WTC11 (cell line): ENCODE measurements around the gene LHFPL4. TPM values are rescaled to one million over a fixed set of nuclear protein-coding genes. Genes with fewer than 3 reads are reported as not detected.

Experiments used
- ATAC-seq: fragments of 200-7000 bp; cut with Tn5 transposase; 2 replicates; pipeline ENCODE4 v1.10.0; 2021; ENCODE audit warnings: mild to moderate bottlenecking, moderate library complexity
- CTCF ChIA-PET: fragments of 300-600 bp; sonication (Branson Sonifier 250); formaldehyde crosslinking; loops from one replicate; lab custom pipeline; 2021; ENCODE audit warnings: antibody characterized with exemption; lab: Charles Lee
- POLR2A ChIA-PET: fragments of 350-600 bp; sonication (Branson Sonifier 250); formaldehyde crosslinking; loops from one replicate; lab custom pipeline; 2021; ENCODE audit warnings: antibody characterized with exemption; lab: Charles Lee
- DNase-seq: peaks from one replicate; pipeline ENCODE4 v3.0.0; 2021; ENCODE audit warnings: low spot score
- H3K27ac Mint-ChIP-seq: 2 replicates; pipeline ENCODE4 v1.8.0; 2021; ENCODE audit warnings: mixed read lengths
- H3K27me3 Mint-ChIP-seq: 2 replicates; pipeline ENCODE4 v1.8.0; 2021; ENCODE audit warnings: low read depth, mild to moderate bottlenecking, moderate library complexity, mixed read lengths
- H3K36me3 Mint-ChIP-seq: 2 replicates; pipeline ENCODE4 v1.8.0; 2021; ENCODE audit warnings: mixed read lengths
- H3K4me1 Mint-ChIP-seq: 2 replicates; pipeline ENCODE4 v1.8.0; 2022; ENCODE audit warnings: mixed read lengths
- H3K4me3 Mint-ChIP-seq: 2 replicates; pipeline ENCODE4 v1.8.0; 2021; ENCODE audit warnings: mild to moderate bottlenecking, moderate library complexity, mixed read lengths
- H3K9me3 Mint-ChIP-seq: 2 replicates; pipeline ENCODE4 v1.8.0; 2021; ENCODE audit warnings: mixed read lengths
- ATF3 ChIP-seq: sonication (generic); formaldehyde crosslinking; conservative IDR thresholded peaks from 2 replicates; pipeline ENCODE4 v1.8.1; 2022; ENCODE audit warnings: mild to moderate bottlenecking, missing genetic modification reagents
- CREM ChIP-seq: sonication (generic); formaldehyde crosslinking; IDR thresholded peaks from 2 replicates; pipeline ENCODE4 v1.8.1; 2022; ENCODE audit warnings: mild to moderate bottlenecking, missing genetic modification reagents, moderate library complexity
- CTCF ChIP-seq: fragments of 200-600 bp; IDR thresholded peaks from 2 replicates; pipeline ENCODE4 v1.8.0; 2022; ENCODE audit warnings: antibody characterized with exemption
- ERG ChIP-seq: fragments of 250-450 bp; sonication (Bioruptor Pico); IDR thresholded peaks from 2 replicates; pipeline ENCODE4 v1.8.0; 2021; ENCODE audit warnings: mild to moderate bottlenecking
- ETV6 ChIP-seq: sonication (generic); formaldehyde crosslinking; IDR thresholded peaks from 2 replicates; pipeline ENCODE4 v1.8.1; 2022; ENCODE audit warnings: mild to moderate bottlenecking, missing genetic modification reagents
- GABPB1 ChIP-seq: sonication (generic); formaldehyde crosslinking; IDR thresholded peaks from 2 replicates; pipeline ENCODE4 v1.8.1; 2023; ENCODE audit warnings: mild to moderate bottlenecking, missing genetic modification reagents
- GTF2I ChIP-seq: fragments of 250-450 bp; sonication (Bioruptor Pico); conservative IDR thresholded peaks from 2 replicates; pipeline ENCODE4 v1.4.0; 2021; ENCODE audit warnings: mild to moderate bottlenecking
- HMGA2 ChIP-seq: fragments of 250-450 bp; sonication (Bioruptor Pico); IDR thresholded peaks from 2 replicates; pipeline ENCODE4 v1.4.0; 2021; ENCODE audit warnings: mild to moderate bottlenecking, moderate library complexity
- IRF1 ChIP-seq: sonication (generic); formaldehyde crosslinking; IDR thresholded peaks from 2 replicates; pipeline ENCODE4 v1.8.0; 2023; ENCODE audit warnings: missing genetic modification reagents
- IRF2 ChIP-seq: sonication (generic); formaldehyde crosslinking; IDR thresholded peaks from 2 replicates; pipeline ENCODE4 v1.8.0; 2022; ENCODE audit warnings: low read depth, missing genetic modification reagents, borderline replicate concordance
- MLX ChIP-seq: sonication (generic); formaldehyde crosslinking; IDR thresholded peaks from 2 replicates; pipeline ENCODE4 v1.8.1; 2023; ENCODE audit warnings: mild to moderate bottlenecking, missing genetic modification reagents, moderate library complexity
- NFATC4 ChIP-seq: fragments of 250-450 bp; sonication (Bioruptor Pico); IDR thresholded peaks from 2 replicates; pipeline ENCODE4 v1.9.0; 2021; ENCODE audit warnings: mild to moderate bottlenecking
- SP1 ChIP-seq: sonication (generic); formaldehyde crosslinking; conservative IDR thresholded peaks from 2 replicates; pipeline ENCODE4 v1.8.1; 2022; ENCODE audit warnings: missing genetic modification reagents
- TCF7 ChIP-seq: sonication (generic); formaldehyde crosslinking; IDR thresholded peaks from 2 replicates; pipeline ENCODE4 v1.8.0; 2022; ENCODE audit warnings: mild to moderate bottlenecking, low read depth, missing genetic modification reagents, moderate library complexity
- TEAD4 ChIP-seq: sonication (generic); formaldehyde crosslinking; IDR thresholded peaks from 2 replicates; pipeline ENCODE4 v1.8.0; 2022; ENCODE audit warnings: mild to moderate bottlenecking, missing genetic modification reagents
- TP53 ChIP-seq: sonication (generic); formaldehyde crosslinking; IDR thresholded peaks from 2 replicates; pipeline ENCODE4 v1.8.1; 2023; ENCODE audit warnings: mild to moderate bottlenecking, missing genetic modification reagents
- ZMAT4 ChIP-seq: fragments of 250-450 bp; sonication (Bioruptor Pico); IDR thresholded peaks from 2 replicates; pipeline ENCODE4 v1.9.0; 2021; ENCODE audit warnings: mild to moderate bottlenecking
- ZNF232 ChIP-seq: sonication (generic); formaldehyde crosslinking; IDR thresholded peaks from 2 replicates; pipeline ENCODE4 v1.8.0; 2022; ENCODE audit warnings: mild to moderate bottlenecking, missing genetic modification reagents
- ZNF281 ChIP-seq: sonication (generic); formaldehyde crosslinking; IDR thresholded peaks from 2 replicates; pipeline ENCODE4 v1.8.0; 2023; ENCODE audit warnings: mild to moderate bottlenecking, missing genetic modification reagents
- ZNF396 ChIP-seq: fragments of 250-450 bp; sonication (Bioruptor Pico); IDR thresholded peaks from 2 replicates; pipeline ENCODE4 v1.8.0; 2021; ENCODE audit warnings: mild to moderate bottlenecking, moderate library complexity, borderline replicate concordance
- ZNF532 ChIP-seq: fragments of 250-450 bp; sonication (Bioruptor Pico); IDR thresholded peaks from 2 replicates; pipeline ENCODE4 v1.9.0; 2021; ENCODE audit warnings: mild to moderate bottlenecking, borderline replicate concordance
- total RNA-seq: library from RNA; stranded (reverse); gene quantifications from 3 replicates; pipeline ENCODE4 v1.2.3, GENCODE V29; 2021

The LHFPL4 gene
- total RNA-seq, 1 experiment from 2014 or later: 24.4 TPM

- no peak for ATAC-seq
- DNase-seq: no peak
- peaks cover 16% of the 10 kb centered on the region for H3K36me3 Mint-ChIP-seq
- peaks cover 23% of the 10 kb centered on the region for H3K4me1 Mint-ChIP-seq
- H3K27ac Mint-ChIP-seq: no peak overlapping the region
- no peak for TF ChIP-seq GTF2I
- TF ChIP-seq TP53: no peak
- no peak for TF ChIP-seq GABPB1 (CRISPR knock-in tag)
- no peak for TF ChIP-seq TCF7 (CRISPR knock-in tag)
- no peak for TF ChIP-seq CTCF
- TF ChIP-seq IRF2: no peak
- TF ChIP-seq ZNF532 (CRISPR knock-in tag): no peak
- no peak for TF ChIP-seq SP1 (CRISPR knock-in tag)
- no peak for TF ChIP-seq ZNF232 (CRISPR knock-in tag)
- no peak for TF ChIP-seq ZMAT4 (CRISPR knock-in tag)
- no peak for TF ChIP-seq CREM (CRISPR knock-in tag)
- no peak for TF ChIP-seq HMGA2
- TF ChIP-seq MLX: no peak
- TF ChIP-seq NFATC4 (CRISPR knock-in tag): no peak
- POLR2A ChIA-PET: interaction anchor here (0.6 kb wide), 1 partner anchor 65 kb away, joined by 4 read pairs; the partner anchor contains the start of gene MTMR14
- peaks cover 17% of the 10 kb centered on the region for H3K9me3 Mint-ChIP-seq
- H3K27me3 Mint-ChIP-seq: peaks cover 5% of the 10 kb centered on the region
- CTCF ChIA-PET: no interaction called here
- H3K4me3 Mint-ChIP-seq: no peak overlapping the region
Observed at GRCh38 chr3:9583792-9584191, 30.2 kb upstream of the LHFPL4 start.

GRCh38 chr3:9583371-9583770 lies 29.7 kb upstream of the LHFPL4 start:
- peaks cover 16% of the 10 kb centered on the region for H3K36me3 Mint-ChIP-seq
- peaks cover 5% of the 10 kb centered on the region for H3K27me3 Mint-ChIP-seq
- POLR2A ChIA-PET: interaction anchor here (0.6 kb wide), 1 partner anchor 66 kb away, joined by 4 read pairs; the partner anchor contains the start of gene MTMR14
- H3K9me3 Mint-ChIP-seq: peaks cover 17% of the 10 kb centered on the region
- no peak overlapping the region for H3K27ac Mint-ChIP-seq
- no peak for DNase-seq
- no peak overlapping the region for H3K4me3 Mint-ChIP-seq
- CTCF ChIA-PET: no interaction called here
- no peak for ATAC-seq
- peaks cover 23% of the 10 kb centered on the region for H3K4me1 Mint-ChIP-seq
- TF ChIP-seq TEAD4 (CRISPR knock-in tag) (no peak), ETV6 (CRISPR knock-in tag) (no peak), ZNF281 (no peak), ZNF396 (no peak), ERG (CRISPR knock-in tag) (no peak), CTCF (no peak), IRF1 (CRISPR knock-in tag) (no peak), GABPB1 (CRISPR knock-in tag) (no peak), ATF3 (CRISPR knock-in tag) (no peak)
